Mucosa of descending colon (tissue), 3 donors: ENCODE results near the gene TPD52L2. TPM values are rescaled to one million over a fixed set of nuclear protein-coding genes. Genes with fewer than 3 reads are reported as not detected.

Experiments used
- ATAC-seq: fragments of 200-7000 bp; cut with Tn5 transposase; one replicate; pipeline ENCODE4 v1.9.1; 2020; ENCODE audit warnings: mild to moderate bottlenecking, moderate library complexity
- DNase-seq, 3 donors: peaks; one replicate each; pipeline ENCODE4 v3.0.0-alpha.2; 2020
- H3K36me3 ChIP-seq: fragments of 200-600 bp; one replicate; pipeline ENCODE4 v1.8.0; 2021; ENCODE audit warnings: low read depth, mild to moderate bottlenecking
- H3K4me1 ChIP-seq: fragments of 200-600 bp; one replicate; pipeline ENCODE4 v1.8.0; 2021; ENCODE audit warnings: low read depth, mild to moderate bottlenecking
- H3K4me3 ChIP-seq: fragments of 200-600 bp; one replicate; pipeline ENCODE4 v1.8.0; 2021; ENCODE audit warnings: mild to moderate bottlenecking
- H3K9me3 ChIP-seq: fragments of 200-600 bp; one replicate; pipeline ENCODE4 v1.8.0; 2021; ENCODE audit warnings: mild to moderate bottlenecking
- intact Hi-C, 2 donors: fragments of 100-400 bp; cut with DNase I in 1 of 2; cut with micrococcal nuclease in 1 of 2; formaldehyde crosslinking; loops; one replicate each; pipeline versions ENCODE4 v1.11.0 to v1.11.1; 2022; cut with DNase I, micrococcal nuclease
- long read RNA-seq, 2 donors: library from polyadenylated mRNA; unstranded; transcript quantifications; one replicate each; pipeline ENCODE4 v2.0.0, GENCODE V29; 2019 to 2021
- total RNA-seq, 3 donors: library from RNA; stranded (reverse); fragmentation: NEBNext Ultra II Directional in 2 of 3; extraction: Animal tissue kit (Norgen Biotek cat#: 25700) in 2 of 3; gene quantifications; one replicate each; pipeline versions ENCODE4 v1.2.1 to v1.2.4, GENCODE V29; 2021 to 2023
- TF ChIP-seq, protein P1 (sequence below): fragments of 200-600 bp; IDR thresholded peaks from one replicate; pipeline ENCODE4 v1.8.0; 2022; ENCODE audit warnings: antibody characterized with exemption, mild to moderate bottlenecking
- donor health status: DM: no; HTN: no; CAD: no; lungs with moderate emphysema.
- donor health status: DM: no; HTN: no; CAD: no.
- donor health status: DM: no; HTN: yes; CAD: no.

The TPD52L2 gene
- total RNA-seq: 10 to 100 TPM; 48.7 to 71.7 (median 55.7) TPM
- long read RNA-seq, donor 1, transcript TPD52L2-202 (7 exons, 2,297 nt): major isoform, 89 of 120 reads
- long read RNA-seq, donor 1, transcript TPD52L2-203 (6 exons, 2,237 nt): minor isoform, 9 of 120 reads
- long read RNA-seq, donor 1, partial matches to known transcripts: 5 of 120 reads
- long read RNA-seq, donor 1, other reads (novel, unspliced or antisense): 13 of 120 reads
- long read RNA-seq, donor 2, transcript TPD52L2-202 (7 exons, 2,297 nt): major isoform, 24 of 36 reads
- long read RNA-seq, donor 2, transcript TPD52L2-203 (6 exons, 2,237 nt): minor isoform, 8 of 36 reads
- long read RNA-seq, donor 2, partial matches to known transcripts: 1 of 36 reads
- long read RNA-seq, donor 2, other reads (novel, unspliced or antisense): 3 of 36 reads

DNA sequence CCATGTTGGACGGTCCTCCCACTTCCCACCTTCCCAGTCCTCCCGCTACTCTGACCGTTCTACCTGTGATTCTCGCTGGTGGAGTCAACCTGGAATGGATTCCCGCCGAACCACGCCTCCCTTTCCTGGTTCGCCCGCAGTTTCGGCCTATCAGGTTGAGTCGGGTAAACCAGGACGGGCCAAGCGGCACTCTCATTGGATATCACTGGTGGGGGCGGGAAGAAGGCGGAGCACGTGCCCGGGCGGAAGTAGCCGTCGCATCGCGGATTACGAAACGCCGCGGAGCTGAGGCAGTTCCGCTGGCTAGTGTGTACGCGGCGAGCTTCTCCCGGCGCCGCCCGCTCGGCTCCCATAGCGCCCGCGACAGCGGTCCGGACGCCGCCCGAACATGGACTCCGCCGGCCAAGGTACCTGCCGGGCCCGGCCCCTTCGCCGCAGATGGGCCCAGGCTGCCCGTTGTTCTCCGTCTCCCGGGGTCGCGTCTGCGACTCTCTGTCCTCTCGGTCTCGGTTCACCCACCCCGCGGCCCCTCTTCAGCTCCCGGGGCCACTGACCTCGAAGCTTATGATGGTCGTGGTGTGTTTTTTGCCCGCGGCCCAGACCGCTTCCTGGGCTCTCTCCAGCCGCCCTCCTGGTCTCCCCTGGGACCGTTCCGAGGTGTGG is at the start of gene TPD52L2:
Gene TPD52L2, plus strand, starts transcription at position 293 of the 663 bp plus-strand sequence. Its CDS starts 96 bp downstream, at position 389.
- DNase-seq (peak; percentile 98 to 99 (median 99)), ATAC-seq (peak; percentile 88)
- peaks cover 3% of the 10 kb centered on the region for H3K36me3 ChIP-seq
- peaks cover 22% of the 10 kb centered on the region for H3K4me1 ChIP-seq
- TF ChIP-seq, protein P1, sequence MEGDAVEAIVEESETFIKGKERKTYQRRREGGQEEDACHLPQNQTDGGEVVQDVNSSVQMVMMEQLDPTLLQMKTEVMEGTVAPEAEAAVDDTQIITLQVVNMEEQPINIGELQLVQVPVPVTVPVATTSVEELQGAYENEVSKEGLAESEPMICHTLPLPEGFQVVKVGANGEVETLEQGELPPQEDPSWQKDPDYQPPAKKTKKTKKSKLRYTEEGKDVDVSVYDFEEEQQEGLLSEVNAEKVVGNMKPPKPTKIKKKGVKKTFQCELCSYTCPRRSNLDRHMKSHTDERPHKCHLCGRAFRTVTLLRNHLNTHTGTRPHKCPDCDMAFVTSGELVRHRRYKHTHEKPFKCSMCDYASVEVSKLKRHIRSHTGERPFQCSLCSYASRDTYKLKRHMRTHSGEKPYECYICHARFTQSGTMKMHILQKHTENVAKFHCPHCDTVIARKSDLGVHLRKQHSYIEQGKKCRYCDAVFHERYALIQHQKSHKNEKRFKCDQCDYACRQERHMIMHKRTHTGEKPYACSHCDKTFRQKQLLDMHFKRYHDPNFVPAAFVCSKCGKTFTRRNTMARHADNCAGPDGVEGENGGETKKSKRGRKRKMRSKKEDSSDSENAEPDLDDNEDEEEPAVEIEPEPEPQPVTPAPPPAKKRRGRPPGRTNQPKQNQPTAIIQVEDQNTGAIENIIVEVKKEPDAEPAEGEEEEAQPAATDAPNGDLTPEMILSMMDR: no peak
- no peaks in the 10 kb centered on the region for H3K9me3 ChIP-seq
- H3K4me3 ChIP-seq: peak within 1 kb of the TSS; percentile 81
- intact Hi-C loops: no loop called here

DNA sequence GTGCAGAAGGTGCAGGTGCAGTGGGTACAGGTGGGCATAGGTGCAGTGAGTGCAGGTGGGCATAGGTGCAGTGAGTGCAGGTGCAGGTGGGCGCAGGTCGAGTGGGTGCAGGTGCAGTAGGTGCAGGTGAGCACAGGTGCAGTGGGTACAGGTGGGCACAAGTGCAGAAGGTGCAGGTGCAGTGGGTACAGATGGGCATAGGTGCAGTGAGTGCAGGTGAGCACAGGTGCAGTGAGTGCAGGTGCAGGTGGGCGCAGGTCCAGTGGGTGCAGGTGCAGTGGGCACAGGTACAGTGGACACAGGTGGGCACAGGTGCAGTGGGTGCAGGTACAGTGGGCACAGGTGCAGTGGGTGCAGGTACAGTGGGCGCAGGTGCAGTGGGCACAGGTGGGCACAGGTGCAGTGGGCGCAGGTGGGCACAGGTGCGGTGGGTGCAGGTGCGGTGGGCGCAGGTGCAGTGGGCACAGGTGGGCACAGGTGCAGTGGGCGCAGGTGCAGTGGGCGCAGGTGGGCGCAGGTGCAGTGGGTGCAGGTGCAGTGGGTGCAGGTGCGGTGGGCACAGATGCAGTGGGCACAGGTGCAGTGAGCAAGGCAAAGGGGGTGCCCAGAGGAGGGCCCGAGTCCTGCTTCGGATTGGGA is 49.3 kb upstream of the TPD52L2 start:
- H3K4me1 ChIP-seq: peaks cover 4% of the 10 kb centered on the region
- H3K4me3 ChIP-seq: no peak overlapping the region
- no peaks in the 10 kb centered on the region for H3K36me3 ChIP-seq
- H3K9me3 ChIP-seq: no peaks in the 10 kb centered on the region
- TF ChIP-seq, protein P1: no peak
- intact Hi-C loops: no loop called here
- ATAC-seq (no peak), DNase-seq (no peak)

DNA sequence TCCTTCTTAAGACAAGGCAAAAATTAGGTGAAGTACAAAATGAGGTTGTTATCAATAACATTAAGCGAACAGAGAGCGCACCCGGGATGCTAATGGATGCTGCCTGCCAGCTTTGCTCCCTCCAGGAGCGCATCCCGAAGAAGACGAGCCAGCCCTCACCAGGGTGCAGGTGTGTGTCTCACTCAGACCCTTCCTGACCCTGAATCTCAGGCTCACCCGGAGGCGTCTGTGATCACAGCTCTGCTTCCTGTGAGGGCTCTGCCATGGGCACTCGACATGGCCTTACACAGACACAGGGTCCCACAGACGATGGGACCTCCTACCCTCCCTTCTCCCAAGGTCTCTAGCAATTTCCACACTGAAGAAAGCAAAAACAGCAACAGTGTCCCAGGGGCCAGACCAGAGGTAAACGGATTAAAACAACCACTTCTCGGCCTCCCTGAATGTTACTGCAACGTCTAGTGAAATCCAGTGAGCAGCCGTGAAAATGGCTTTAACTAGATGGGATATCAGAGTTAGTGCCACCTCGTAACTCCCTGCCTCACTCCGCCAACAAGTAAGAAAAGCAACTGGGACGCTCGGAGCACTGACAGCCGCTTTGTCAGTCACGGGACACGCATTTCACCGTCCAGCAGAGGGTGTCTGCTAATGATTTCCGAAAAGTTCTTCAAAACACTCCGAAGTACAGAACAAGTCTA is 45.7 kb upstream of the TPD52L2 start:
- peak in 2 of 3 donors; percentile 53 to 62 for DNase-seq
- Histone ChIP-seq H3K9me3 (no peaks in the 10 kb centered on the region), H3K4me1 (peaks cover 4% of the 10 kb centered on the region), H3K4me3 (no peak overlapping the region), H3K36me3 (no peaks in the 10 kb centered on the region)
- intact Hi-C loops: no loop called here
- TF ChIP-seq, protein P1: no peak
- ATAC-seq: peak; percentile 70

DNA sequence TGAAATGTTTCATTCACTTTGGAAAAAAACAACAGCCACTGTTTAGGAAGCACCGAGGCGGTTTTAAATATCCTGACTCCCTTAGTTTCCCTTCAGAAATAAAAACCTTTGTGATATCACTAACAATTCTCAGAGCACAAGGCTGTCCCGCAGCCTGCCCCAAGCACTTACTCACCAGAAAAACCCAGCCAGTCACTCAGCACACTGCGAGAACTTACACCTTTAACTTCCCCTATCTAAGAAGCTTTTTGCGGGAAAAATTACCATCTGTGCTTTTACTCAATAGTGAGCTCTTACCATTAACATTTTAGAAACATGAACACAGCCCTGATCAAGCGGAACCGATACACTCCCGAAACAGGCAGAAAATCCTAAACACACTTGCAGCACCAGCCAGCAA is 43.3 kb upstream of the TPD52L2 start:
- intact Hi-C loops: no loop called here
- TF ChIP-seq, protein P1: no peak
- Histone ChIP-seq H3K4me3 (no peak overlapping the region), H3K36me3 (no peaks in the 10 kb centered on the region), H3K9me3 (no peaks in the 10 kb centered on the region), H3K4me1 (peaks cover 4% of the 10 kb centered on the region)
- ATAC-seq (no peak), DNase-seq (no peak)

DNA sequence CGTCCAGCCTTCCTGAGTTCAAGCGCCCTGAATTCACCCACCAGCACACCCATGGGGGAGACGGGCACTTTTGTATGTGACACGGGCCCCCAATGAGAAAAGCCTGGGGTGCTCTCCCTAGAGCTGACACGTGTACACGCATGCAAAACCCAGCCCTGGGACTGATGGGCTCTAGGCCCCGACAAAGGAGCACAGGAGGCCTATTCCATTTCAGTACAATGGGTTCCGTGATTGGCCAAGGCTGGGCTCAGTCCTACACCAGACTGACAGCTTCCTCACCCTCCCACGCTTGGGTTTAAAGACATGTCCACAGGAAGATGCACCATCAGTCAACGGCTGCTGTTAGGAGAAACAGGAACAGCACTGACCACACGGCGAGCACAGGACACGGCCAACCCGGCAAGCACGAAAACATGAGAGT is 42.8 kb upstream of the TPD52L2 start:
- intact Hi-C loops: no loop called here
- peak; percentile 32 for ATAC-seq

More for the DNA sequence above, 42.8 kb upstream of the TPD52L2 start:
- peak in 1 of 3 donors; percentile 22 for DNase-seq
- TF ChIP-seq, protein P1: no peak
- Histone ChIP-seq H3K9me3 (no peaks in the 10 kb centered on the region), H3K36me3 (no peaks in the 10 kb centered on the region), H3K4me3 (no peak overlapping the region), H3K4me1 (peaks cover 4% of the 10 kb centered on the region)
